Heart left ventricle (tissue), 13 donors: ENCODE results near the gene DDX10.

Source experiments
- CTCF ChIP-seq, 12 donors: fragments of 200-600 bp; sonication (generic) in 4 of 12; IDR thresholded peaks; one replicate each; pipeline versions ENCODE4 v1.5.0 to v1.8.0; 2018 to 2022; ENCODE audit warnings: antibody characterized with exemption in 12 of 12, mild to moderate bottlenecking in 5 of 12
- POLR2A ChIP-seq, 2 donors: fragments of 450-650 bp; IDR thresholded peaks; one replicate each; pipeline ENCODE4 v1.6.1; 2017; ENCODE audit warnings: antibody characterized with exemption in 2 of 2, mild to moderate bottlenecking in 2 of 2, moderate library complexity in 2 of 2
- donor health status: ischemic (EF 13 %, LVEDD 7.1; RV severe dilation, severe dysfunction).
- donor health status: DM: no; HTN: yes; CAD: no.
- donor health status: DM: no; HTN: no; CAD: no.
- donor health status: ischemic (EF 25% LVEDD 6.9; RV normal size, moderate dysfunction).
- donor health status: ischemic (EF 25% LVEDD 5.7; RV mildly dilated, moderate dysfunction).
- donor health status: ischemic (EF 35%, LVEDD 5.7; RV mildly dilated, moderate dysfunction).
- donor health status: nonischemic (EF 11% LVEDD 7.7; RV severe dilation, severe dysfunction).
- donor health status: DM: yes; HTN: yes; CAD: no.
- donor health status: PGD.
- donor health status: ischemic (EF 29% LVEDD 5.4; RV normal size, mild dysfunction).
- donor health status: nonischemic (EF 23%, LVEDD 6.1; RV moderate dilation, normal function).

GRCh38 chr11:108853864-108854263 is 189.0 kb downstream of the DDX10 start:
- no peak for TF ChIP-seq CTCF (IDR thresholded peaks at IDR 0.05)
- no peak for TF ChIP-seq POLR2A (IDR thresholded peaks at IDR 0.05)
